Endothelial cell (in vitro differentiated cells): ENCODE results near the gene GBE1. TPM values are rescaled to one million over a fixed set of nuclear protein-coding genes. Genes with fewer than 3 reads are reported as not detected.

Experiments
- DNase-seq: peaks from one replicate; pipeline ENCODE4 v3.0.0; 2021; ENCODE audit warnings: low spot score
- H3K27ac Mint-ChIP-seq: one replicate; pipeline ENCODE4 v1.8.0; 2021; ENCODE audit warnings: mixed read lengths, inconsistent platforms; ENCODE audit not compliant: unreplicated experiment
- H3K27me3 Mint-ChIP-seq: one replicate; pipeline ENCODE4 v1.8.0; 2021; ENCODE audit warnings: mild to moderate bottlenecking, moderate library complexity, mixed read lengths, inconsistent platforms; ENCODE audit not compliant: unreplicated experiment
- H3K36me3 Mint-ChIP-seq: one replicate; pipeline ENCODE4 v1.8.0; 2021; ENCODE audit warnings: mild to moderate bottlenecking, low read depth, mixed read lengths, inconsistent platforms; ENCODE audit not compliant: unreplicated experiment
- H3K4me1 Mint-ChIP-seq: one replicate; pipeline ENCODE4 v1.8.0; 2021; ENCODE audit warnings: mild to moderate bottlenecking, mixed read lengths, inconsistent platforms; ENCODE audit not compliant: unreplicated experiment
- H3K4me3 Mint-ChIP-seq: one replicate; pipeline ENCODE4 v1.8.0; 2021; ENCODE audit warnings: mild to moderate bottlenecking, mixed read lengths, inconsistent platforms; ENCODE audit not compliant: unreplicated experiment
- H3K9me3 Mint-ChIP-seq: one replicate; pipeline ENCODE4 v1.8.0; 2021; ENCODE audit warnings: mixed read lengths, inconsistent platforms; ENCODE audit not compliant: unreplicated experiment
- total RNA-seq: library from RNA; stranded (reverse); fragmentation: NEBNext Ultra II Directional; extraction: Animal tissue kit (Norgen Biotek cat#: 25700); gene quantifications from one replicate; pipeline ENCODE4 v1.2.1, GENCODE V29; 2021; ENCODE audit not compliant: unreplicated experiment
- TF ChIP-seq, protein P1 (sequence below): fragments of 200-600 bp; sonication (generic); IDR thresholded peaks from one replicate; pipeline ENCODE4 v1.5.0; 2021; ENCODE audit warnings: antibody characterized with exemption; ENCODE audit not compliant: unreplicated experiment

GBE1 gene
- total RNA-seq, 1 donor from 2014 or later, result 15.6 TPM

DNA sequence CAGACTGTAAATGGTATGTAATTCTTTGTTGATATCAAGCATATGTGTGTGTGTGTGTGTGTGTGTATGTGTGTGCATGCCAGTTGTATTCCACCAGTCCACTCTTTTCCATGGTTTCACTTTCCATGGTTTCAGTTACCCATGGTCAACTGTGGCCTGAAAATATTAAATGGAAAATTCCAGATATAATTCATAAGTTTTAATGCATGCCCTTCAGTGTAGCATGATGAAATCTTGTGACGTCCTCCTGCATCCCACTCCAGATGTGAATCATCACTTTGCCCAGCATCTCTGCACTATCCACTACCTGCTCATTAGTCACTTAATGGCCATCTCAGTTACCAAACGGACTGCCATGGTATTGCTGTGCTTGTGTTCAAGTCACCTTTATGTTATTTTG, 215.9 kb downstream of the GBE1 start:
- TF ChIP-seq, protein P1, sequence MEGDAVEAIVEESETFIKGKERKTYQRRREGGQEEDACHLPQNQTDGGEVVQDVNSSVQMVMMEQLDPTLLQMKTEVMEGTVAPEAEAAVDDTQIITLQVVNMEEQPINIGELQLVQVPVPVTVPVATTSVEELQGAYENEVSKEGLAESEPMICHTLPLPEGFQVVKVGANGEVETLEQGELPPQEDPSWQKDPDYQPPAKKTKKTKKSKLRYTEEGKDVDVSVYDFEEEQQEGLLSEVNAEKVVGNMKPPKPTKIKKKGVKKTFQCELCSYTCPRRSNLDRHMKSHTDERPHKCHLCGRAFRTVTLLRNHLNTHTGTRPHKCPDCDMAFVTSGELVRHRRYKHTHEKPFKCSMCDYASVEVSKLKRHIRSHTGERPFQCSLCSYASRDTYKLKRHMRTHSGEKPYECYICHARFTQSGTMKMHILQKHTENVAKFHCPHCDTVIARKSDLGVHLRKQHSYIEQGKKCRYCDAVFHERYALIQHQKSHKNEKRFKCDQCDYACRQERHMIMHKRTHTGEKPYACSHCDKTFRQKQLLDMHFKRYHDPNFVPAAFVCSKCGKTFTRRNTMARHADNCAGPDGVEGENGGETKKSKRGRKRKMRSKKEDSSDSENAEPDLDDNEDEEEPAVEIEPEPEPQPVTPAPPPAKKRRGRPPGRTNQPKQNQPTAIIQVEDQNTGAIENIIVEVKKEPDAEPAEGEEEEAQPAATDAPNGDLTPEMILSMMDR, result no peak

DNA sequence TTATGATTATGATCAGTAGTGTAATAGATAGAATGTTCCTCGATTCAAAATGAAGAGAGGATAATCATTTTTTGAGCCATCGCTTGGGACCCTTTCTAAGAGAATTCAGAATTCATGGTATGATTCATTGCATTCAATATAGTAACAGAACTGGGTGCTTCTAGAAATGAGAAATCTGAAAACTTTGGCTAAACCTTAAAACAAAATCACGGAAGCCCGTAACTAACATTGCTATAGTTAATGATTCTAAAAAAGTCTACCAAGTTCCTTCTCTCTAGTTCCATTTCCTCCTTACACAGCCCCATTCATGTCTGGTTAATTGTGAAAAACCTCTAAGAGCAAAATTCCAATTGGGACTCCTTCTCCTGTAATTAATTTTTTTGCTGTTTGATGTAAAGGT, 217.1 kb downstream of the GBE1 start:
- peaks cover 5% of the 10 kb centered on the region for H3K9me3 Mint-ChIP-seq

More for the DNA sequence above, 215.9 kb downstream of the GBE1 start:
- Mint-ChIP-seq H3K4me3 (no peak overlapping the region), H3K36me3 (peaks cover 12% of the 10 kb centered on the region), H3K27me3 (no peaks in the 10 kb centered on the region), H3K4me1 (no peaks in the 10 kb centered on the region), H3K9me3 (peaks cover 5% of the 10 kb centered on the region), H3K27ac (no peak overlapping the region)
- DNase-seq, result no peak

DNA sequence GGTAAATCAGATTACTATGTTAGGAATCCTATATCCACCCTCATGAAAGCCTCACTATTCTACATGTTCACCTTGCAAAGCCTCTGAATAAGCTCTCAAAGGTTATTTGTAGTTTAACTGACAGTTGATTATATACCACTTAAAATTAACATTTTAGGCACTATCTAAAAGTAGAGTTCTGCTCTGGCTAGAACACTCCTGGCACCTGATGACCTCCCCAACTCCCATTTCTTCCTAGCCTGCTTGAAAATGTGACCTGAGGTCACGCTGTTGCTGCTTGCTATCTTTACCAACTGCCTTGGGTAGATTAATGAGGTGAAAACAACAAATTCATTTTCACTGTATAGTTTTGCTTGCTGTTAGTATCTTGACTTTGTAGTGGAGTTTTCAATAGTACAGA, 220.7 kb downstream of the GBE1 start:
- Mint-ChIP-seq H3K9me3 (no peaks in the 10 kb centered on the region), H3K36me3 (no peaks in the 10 kb centered on the region), H3K4me1 (no peaks in the 10 kb centered on the region), H3K27me3 (no peaks in the 10 kb centered on the region), H3K27ac (no peak overlapping the region), H3K4me3 (no peak overlapping the region)
- TF ChIP-seq, protein P1, result no peak
- no peak for DNase-seq

More for the DNA sequence above, 217.1 kb downstream of the GBE1 start:
- Mint-ChIP-seq H3K36me3 (peaks cover 8% of the 10 kb centered on the region), H3K27ac (no peak overlapping the region), H3K27me3 (no peaks in the 10 kb centered on the region), H3K4me1 (no peaks in the 10 kb centered on the region), H3K4me3 (no peak overlapping the region)
- TF ChIP-seq, protein P1, result no peak
- DNase-seq, result no peak

DNA sequence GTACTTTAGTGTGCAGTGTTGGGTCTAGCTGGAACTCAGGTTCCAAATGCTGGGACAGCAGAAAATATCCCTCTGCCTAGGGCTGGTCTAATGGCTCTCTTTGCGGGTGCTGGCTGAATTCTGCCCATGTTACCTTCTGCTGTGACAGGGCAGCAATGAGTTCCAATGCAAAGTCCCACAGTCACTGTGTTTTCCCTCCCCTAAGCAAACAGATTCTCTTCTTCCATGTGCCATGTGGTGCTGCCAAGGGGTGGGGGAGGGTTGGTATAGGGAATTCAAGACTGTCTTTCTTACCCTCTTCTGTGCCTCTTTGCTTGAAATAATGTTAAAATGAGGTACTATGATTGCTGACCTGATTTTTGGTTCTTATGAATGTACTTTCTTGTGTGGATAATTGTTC, 229.6 kb downstream of the GBE1 start:
- TF ChIP-seq, protein P1, result no peak
- no peak for DNase-seq
- peaks cover 4% of the 10 kb centered on the region for H3K27me3 Mint-ChIP-seq
- no peak overlapping the region for H3K27ac Mint-ChIP-seq
- no peaks in the 10 kb centered on the region for H3K4me1 Mint-ChIP-seq
- no peak overlapping the region for H3K4me3 Mint-ChIP-seq
- no peaks in the 10 kb centered on the region for H3K36me3 Mint-ChIP-seq
- no peaks in the 10 kb centered on the region for H3K9me3 Mint-ChIP-seq

DNA sequence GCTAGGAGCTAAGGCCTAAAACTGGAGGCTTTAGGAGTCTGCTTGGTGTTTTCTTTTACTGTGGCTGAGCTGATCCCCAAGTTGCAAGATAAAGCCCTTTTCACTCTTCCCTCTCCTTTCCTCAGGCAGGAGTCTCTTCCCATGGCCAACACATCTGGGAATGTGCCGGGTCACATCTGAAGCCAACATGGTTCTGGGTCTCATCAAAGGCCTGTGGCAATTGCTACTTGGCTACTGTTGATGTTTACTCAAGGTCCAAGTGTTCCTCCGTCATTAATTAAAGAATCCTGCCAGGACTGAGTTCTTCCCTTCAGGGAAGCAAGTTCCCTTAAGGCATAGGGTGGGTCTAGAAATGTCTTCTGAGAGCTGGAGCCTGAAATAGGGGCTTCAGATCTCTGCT, 230.2 kb downstream of the GBE1 start:
- peaks cover 4% of the 10 kb centered on the region for H3K27me3 Mint-ChIP-seq

More for the DNA sequence above, 230.2 kb downstream of the GBE1 start:
- Mint-ChIP-seq H3K27ac (no peak overlapping the region), H3K4me1 (no peaks in the 10 kb centered on the region), H3K4me3 (no peak overlapping the region), H3K36me3 (no peaks in the 10 kb centered on the region), H3K9me3 (no peaks in the 10 kb centered on the region)
- DNase-seq, result no peak
- TF ChIP-seq, protein P1, result no peak
